H54 (cell line): ENCODE results near the gene CKMT1B.
"Not testable (repeated sequence)": the region's sequence is repeated elsewhere in the genome, so short reads cannot be mapped to it uniquely, and the experiment has no call there.

Experiments
- DNase-seq: peaks from one replicate; pipeline ENCODE4 v3.0.0; 2011; ENCODE audit warnings: low spot score, mixed read lengths; ENCODE audit not compliant: insufficient read length
- FAIRE-seq: peaks from 3 replicates; lab custom pipeline; 2011; peaks lifted over from hg19 to GRCh38; lab: Jason Lieb, UNC
- POLR2A ChIP-seq: IDR thresholded peaks from 2 replicates; pipeline ENCODE4 v1.6.1; 2011; ENCODE audit warnings: low read depth, mild to moderate bottlenecking, low read length

CKMT1B gene

GRCh38 chr15:43622068-43622799 is 28.4 kb downstream of the CKMT1B start:
- DNase-seq: not testable (repeated sequence)
- peak; percentile 83 for FAIRE-seq

GRCh38 chr15:43625106-43625505 is 31.3 kb downstream of the CKMT1B start:
- no peak for TF ChIP-seq POLR2A
- DNase-seq (no peak), FAIRE-seq (no peak)

GRCh38 chr15:43626937-43627336 is 33.1 kb downstream of the CKMT1B start:
- DNase-seq, FAIRE-seq: not testable (repeated sequence)

GRCh38 chr15:43638464-43639204 is 44.8 kb downstream of the CKMT1B start:
- not testable (repeated sequence) for DNase-seq, FAIRE-seq
